ENCODE results near the gene ERAP2. TPM values are rescaled to one million over a fixed set of nuclear protein-coding genes. Genes with fewer than 3 reads are reported as not detected.

ERAP2 gene
- total RNA-seq, 1 donor from 2014 or later: not detected

GRCh38 chr5:96870094-96871026, 5.9 kb upstream of the ERAP2 start:
- TF ChIP-seq CTCF (IDR thresholded peaks at IDR 0.05; ENCODE audit: unreplicated experiment): no peak
- H3K9me3 Mint-ChIP-seq (ENCODE audit: low read depth): no peaks in the 10 kb centered on the region
- H3K27me3 Mint-ChIP-seq: peaks cover 3% of the 10 kb centered on the region
- no peak overlapping the region for H3K4me3 Mint-ChIP-seq (ENCODE audit: low read depth)
- no peaks in the 10 kb centered on the region for H3K36me3 Mint-ChIP-seq (ENCODE audit: insufficient read depth)
- DNase-seq (ENCODE audit: low spot score, unreplicated experiment): no peak
- H3K4me1 Mint-ChIP-seq (ENCODE audit: low read depth): peaks cover 3% of the 10 kb centered on the region
- H3K27ac Mint-ChIP-seq: no peak overlapping the region

- H3K4me1 Mint-ChIP-seq (ENCODE audit: low read depth): peaks cover 3% of the 10 kb centered on the region
- no peak for TF ChIP-seq CTCF (IDR thresholded peaks at IDR 0.05; ENCODE audit: unreplicated experiment)
- H3K4me3 Mint-ChIP-seq (ENCODE audit: low read depth): no peak overlapping the region
- no peak overlapping the region for H3K27ac Mint-ChIP-seq
- H3K9me3 Mint-ChIP-seq (ENCODE audit: low read depth): no peaks in the 10 kb centered on the region
- no peaks in the 10 kb centered on the region for H3K36me3 Mint-ChIP-seq (ENCODE audit: insufficient read depth)
- H3K27me3 Mint-ChIP-seq: peaks cover 3% of the 10 kb centered on the region
- DNase-seq (ENCODE audit: low spot score, unreplicated experiment): no peak
Measured at GRCh38 chr5:96871027-96871399, 5.3 kb upstream of the ERAP2 start.

GRCh38 chr5:96871686-96872085, 4.6 kb upstream of the ERAP2 start:
- no peak overlapping the region for H3K4me3 Mint-ChIP-seq (ENCODE audit: low read depth)
- no peak overlapping the region for H3K27ac Mint-ChIP-seq
- TF ChIP-seq CTCF (IDR thresholded peaks at IDR 0.05; ENCODE audit: unreplicated experiment): no peak
- H3K9me3 Mint-ChIP-seq (ENCODE audit: low read depth): no peaks in the 10 kb centered on the region
- H3K27me3 Mint-ChIP-seq: peaks cover 3% of the 10 kb centered on the region
- no peaks in the 10 kb centered on the region for H3K36me3 Mint-ChIP-seq (ENCODE audit: insufficient read depth)
- peaks cover 3% of the 10 kb centered on the region for H3K4me1 Mint-ChIP-seq (ENCODE audit: low read depth)
- DNase-seq (ENCODE audit: low spot score, unreplicated experiment): no peak

- Mint-ChIP-seq H3K9me3 (ENCODE audit: low read depth) (no peaks in the 10 kb centered on the region), H3K27ac (no peak overlapping the region), H3K36me3 (ENCODE audit: insufficient read depth) (no peaks in the 10 kb centered on the region), H3K4me3 (ENCODE audit: low read depth) (no peak overlapping the region), H3K27me3 (peaks cover 3% of the 10 kb centered on the region), H3K4me1 (ENCODE audit: low read depth) (peaks cover 3% of the 10 kb centered on the region)
- DNase-seq (ENCODE audit: low spot score, unreplicated experiment): no peak
- TF ChIP-seq CTCF (IDR thresholded peaks at IDR 0.05; ENCODE audit: unreplicated experiment): no peak
Measured at GRCh38 chr5:96873449-96873848, 2.9 kb upstream of the ERAP2 start.

- Mint-ChIP-seq H3K9me3 (ENCODE audit: low read depth) (no peaks in the 10 kb centered on the region), H3K27me3 (peaks cover 3% of the 10 kb centered on the region), H3K4me3 (ENCODE audit: low read depth) (no peak overlapping the region), H3K36me3 (ENCODE audit: insufficient read depth) (no peaks in the 10 kb centered on the region), H3K27ac (no peak overlapping the region), H3K4me1 (ENCODE audit: low read depth) (peaks cover 3% of the 10 kb centered on the region)
- TF ChIP-seq CTCF (IDR thresholded peaks at IDR 0.05; ENCODE audit: unreplicated experiment): no peak
- no peak for DNase-seq (ENCODE audit: low spot score, unreplicated experiment)
Measured at GRCh38 chr5:96874631-96875030, 1.7 kb upstream of the ERAP2 start.

Data from progenitor cell of endocrine pancreas (in vitro differentiated cells).